ENCODE results near the gene JMJD8. TPM values are rescaled to one million over a fixed set of nuclear protein-coding genes. Genes with fewer than 3 reads are reported as not detected.
A peak's percentile ranks its signal among the peaks of the same experiment; 100 is the strongest.

The JMJD8 gene
- total and polyA plus RNA-seq, 10 of the 15 experiments (the other 5 are each of a cell fraction or from before 2014, with no cell fraction given): 1.00 to 50.4 (median 30.7) TPM

DNA sequence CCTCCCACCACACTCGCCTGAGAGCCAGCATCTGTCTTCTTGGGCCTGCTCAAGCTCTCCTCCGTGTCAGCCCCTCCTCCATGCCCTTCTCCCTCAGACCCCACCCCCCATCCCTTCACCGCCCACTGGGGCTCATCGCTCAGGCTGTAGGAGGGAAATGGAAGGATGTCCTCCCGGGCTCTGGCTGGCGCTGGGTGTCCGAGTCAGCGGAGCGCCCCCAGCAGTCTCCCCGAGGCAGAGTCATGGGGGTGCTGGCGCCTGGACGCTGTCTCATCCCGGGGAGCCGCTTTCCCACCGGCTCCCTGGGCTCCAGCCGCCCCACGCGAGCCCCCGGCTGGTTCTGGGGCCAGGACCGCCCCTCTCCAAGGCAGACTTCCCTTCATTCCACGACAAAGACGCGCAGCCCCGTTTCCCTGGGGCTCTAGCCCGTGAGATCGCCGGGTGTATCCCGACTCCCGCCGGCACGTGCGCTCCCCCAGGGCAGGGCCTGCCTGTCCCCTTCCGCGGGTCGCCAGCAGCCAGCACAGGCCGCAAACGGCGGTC is 36.4 kb upstream of the JMJD8 start:
- Histone ChIP-seq H3K36me3 (ENCODE audit: control insufficient read depth in 2 of 2, insufficient read depth in 2 of 2, low read length in 1 of 2) (no peaks in the 10 kb centered on the region), H4K20me1 (ENCODE audit: control insufficient read depth, insufficient read depth) (0 out of 2 replicates have a peak, but pooled peaks cover 2% of the 10 kb centered on the region), H2AFZ (ENCODE audit: control insufficient read depth, low read depth, low read length) (peak overlapping the region; percentile 92), H3K9me3 (replicated peaks; ENCODE audit: control insufficient read depth, insufficient read depth, low read length) (no peaks in the 10 kb centered on the region), H3K27me3 (replicated peaks in 1 of 2; ENCODE audit: control insufficient read depth in 2 of 2, insufficient read depth in 2 of 2, low read length in 1 of 2) (no peaks in the 10 kb centered on the region), H3K79me2 (ENCODE audit: control insufficient read depth, insufficient read depth, low read length) (no peaks in the 10 kb centered on the region; the same call in 1 of the 2 replicates), H3K4me2 (ENCODE audit: control insufficient read depth, insufficient read depth) (peak overlapping the region; percentile 69), H3K9ac (ENCODE audit: control insufficient read depth, insufficient read depth, low read length) (peak overlapping the region; percentile 91), H3K4me3 (peak overlapping the region; percentile 86), H3K27ac (ENCODE audit: control insufficient read depth, insufficient read depth) (peak overlapping the region; percentile 87), H3K4me1 (ENCODE audit: control insufficient read depth, insufficient read depth, low read length) (peaks cover 13% of the 10 kb centered on the region)
- ChIA-PET CTCF (interaction anchor here (0.7 to 2.5 kb wide), 12 partner anchors 9 to 68 kb away, joined by 3 to 16 read pairs (median 4); partner anchors contain the start of genes CHTF18, CIAO3, RPUSD1 and WDR24), RAD21 (ENCODE audit: unreplicated experiment) (interaction anchor here (0.8 to 2.4 kb wide), 6 partner anchors 8 to 67 kb away, joined by 3 to 10 read pairs (median 3); partner anchors contain the start of genes CHTF18, RPUSD1 and STUB1), POLR2A (interaction anchor here (0.5 to 2.5 kb wide), 8 partner anchors 8 to 372 kb away, joined by 3 to 29 read pairs (median 8); partner anchors contain the start of genes CHTF18, CIAO3 and RPUSD1), SMC1A (ENCODE audit: uncharacterized antibody, unreplicated experiment) (interaction anchor here (0.8 to 1.3 kb wide), 4 partner anchors 8 to 68 kb away, joined by 3 to 4 read pairs (median 3); partner anchors contain the start of genes CHTF18 and RPUSD1)
- DNase-seq (ENCODE audit: low read depth, low spot score) (no peak), FAIRE-seq (no peak), ATAC-seq (peak; percentile 61)
- in situ Hi-C loops (cut with MboI) (no loop called here), intact Hi-C loops (cut with micrococcal nuclease; ENCODE audit: unreplicated experiment) (loop anchor here (2.0 kb wide), 2 partner anchors 20 to 36 kb away; partner anchors contain the start of genes CIAO3 and JMJD8)
- BruUV-seq (replicated peaks): no TSS peak
- WGBS (ENCODE audit: insufficient coverage, insufficient replicate concordance, low lambda C conversion rate, missing lambda C conversion rate): under 1% methylated on average over 37 of the region's 38 CpGs
- TF ChIP-seq IKZF2 (IDR thresholded peaks at IDR 0.05) (peak; percentile 41 to 60; a peak in 1 of 4 replicates), SMAD5 (IDR thresholded peaks at IDR 0.05; ENCODE audit: low read depth) (no peak), BHLHE40 (IDR thresholded peaks at IDR 0.05; ENCODE audit: borderline replicate concordance in 1 of 2, low read depth in 2 of 2, low read length in 1 of 2) (peak; percentile 69 to 92; a peak in 3 of 4 replicates), CREB1 (IDR thresholded peaks at IDR 0.05; ENCODE audit: low read depth) (no peak), RUNX3 (IDR thresholded peaks at IDR 0.05; ENCODE audit: low read length) (no peak), TCF12 (IDR thresholded peaks at IDR 0.05; ENCODE audit: low read depth, low read length) (0 out of 2 replicates have a peak, but pooled peaks have one; percentile 45), CREM (IDR thresholded peaks at IDR 0.05; ENCODE audit: low read depth) (peak; percentile 32; the same call in 1 of the 2 replicates), TCF7 (IDR thresholded peaks at IDR 0.05; ENCODE audit: borderline replicate concordance) (no peak)
- TF ChIP-seq, protein P1, sequence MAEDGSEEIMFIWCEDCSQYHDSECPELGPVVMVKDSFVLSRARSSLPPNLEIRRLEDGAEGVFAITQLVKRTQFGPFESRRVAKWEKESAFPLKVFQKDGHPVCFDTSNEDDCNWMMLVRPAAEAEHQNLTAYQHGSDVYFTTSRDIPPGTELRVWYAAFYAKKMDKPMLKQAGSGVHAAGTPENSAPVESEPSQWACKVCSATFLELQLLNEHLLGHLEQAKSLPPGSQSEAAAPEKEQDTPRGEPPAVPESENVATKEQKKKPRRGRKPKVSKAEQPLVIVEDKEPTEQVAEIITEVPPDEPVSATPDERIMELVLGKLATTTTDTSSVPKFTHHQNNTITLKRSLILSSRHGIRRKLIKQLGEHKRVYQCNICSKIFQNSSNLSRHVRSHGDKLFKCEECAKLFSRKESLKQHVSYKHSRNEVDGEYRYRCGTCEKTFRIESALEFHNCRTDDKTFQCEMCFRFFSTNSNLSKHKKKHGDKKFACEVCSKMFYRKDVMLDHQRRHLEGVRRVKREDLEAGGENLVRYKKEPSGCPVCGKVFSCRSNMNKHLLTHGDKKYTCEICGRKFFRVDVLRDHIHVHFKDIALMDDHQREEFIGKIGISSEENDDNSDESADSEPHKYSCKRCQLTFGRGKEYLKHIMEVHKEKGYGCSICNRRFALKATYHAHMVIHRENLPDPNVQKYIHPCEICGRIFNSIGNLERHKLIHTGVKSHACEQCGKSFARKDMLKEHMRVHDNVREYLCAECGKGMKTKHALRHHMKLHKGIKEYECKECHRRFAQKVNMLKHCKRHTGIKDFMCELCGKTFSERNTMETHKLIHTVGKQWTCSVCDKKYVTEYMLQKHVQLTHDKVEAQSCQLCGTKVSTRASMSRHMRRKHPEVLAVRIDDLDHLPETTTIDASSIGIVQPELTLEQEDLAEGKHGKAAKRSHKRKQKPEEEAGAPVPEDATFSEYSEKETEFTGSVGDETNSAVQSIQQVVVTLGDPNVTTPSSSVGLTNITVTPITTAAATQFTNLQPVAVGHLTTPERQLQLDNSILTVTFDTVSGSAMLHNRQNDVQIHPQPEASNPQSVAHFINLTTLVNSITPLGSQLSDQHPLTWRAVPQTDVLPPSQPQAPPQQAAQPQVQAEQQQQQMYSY (CRISPR knock-in tag; IDR thresholded peaks at IDR 0.05): no peak
- TF ChIP-seq, protein P2, sequence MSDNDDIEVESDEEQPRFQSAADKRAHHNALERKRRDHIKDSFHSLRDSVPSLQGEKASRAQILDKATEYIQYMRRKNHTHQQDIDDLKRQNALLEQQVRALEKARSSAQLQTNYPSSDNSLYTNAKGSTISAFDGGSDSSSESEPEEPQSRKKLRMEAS (IDR thresholded peaks at IDR 0.05; ENCODE audit: low read depth, low read length): no peak
- TF ChIP-seq, protein P3, sequence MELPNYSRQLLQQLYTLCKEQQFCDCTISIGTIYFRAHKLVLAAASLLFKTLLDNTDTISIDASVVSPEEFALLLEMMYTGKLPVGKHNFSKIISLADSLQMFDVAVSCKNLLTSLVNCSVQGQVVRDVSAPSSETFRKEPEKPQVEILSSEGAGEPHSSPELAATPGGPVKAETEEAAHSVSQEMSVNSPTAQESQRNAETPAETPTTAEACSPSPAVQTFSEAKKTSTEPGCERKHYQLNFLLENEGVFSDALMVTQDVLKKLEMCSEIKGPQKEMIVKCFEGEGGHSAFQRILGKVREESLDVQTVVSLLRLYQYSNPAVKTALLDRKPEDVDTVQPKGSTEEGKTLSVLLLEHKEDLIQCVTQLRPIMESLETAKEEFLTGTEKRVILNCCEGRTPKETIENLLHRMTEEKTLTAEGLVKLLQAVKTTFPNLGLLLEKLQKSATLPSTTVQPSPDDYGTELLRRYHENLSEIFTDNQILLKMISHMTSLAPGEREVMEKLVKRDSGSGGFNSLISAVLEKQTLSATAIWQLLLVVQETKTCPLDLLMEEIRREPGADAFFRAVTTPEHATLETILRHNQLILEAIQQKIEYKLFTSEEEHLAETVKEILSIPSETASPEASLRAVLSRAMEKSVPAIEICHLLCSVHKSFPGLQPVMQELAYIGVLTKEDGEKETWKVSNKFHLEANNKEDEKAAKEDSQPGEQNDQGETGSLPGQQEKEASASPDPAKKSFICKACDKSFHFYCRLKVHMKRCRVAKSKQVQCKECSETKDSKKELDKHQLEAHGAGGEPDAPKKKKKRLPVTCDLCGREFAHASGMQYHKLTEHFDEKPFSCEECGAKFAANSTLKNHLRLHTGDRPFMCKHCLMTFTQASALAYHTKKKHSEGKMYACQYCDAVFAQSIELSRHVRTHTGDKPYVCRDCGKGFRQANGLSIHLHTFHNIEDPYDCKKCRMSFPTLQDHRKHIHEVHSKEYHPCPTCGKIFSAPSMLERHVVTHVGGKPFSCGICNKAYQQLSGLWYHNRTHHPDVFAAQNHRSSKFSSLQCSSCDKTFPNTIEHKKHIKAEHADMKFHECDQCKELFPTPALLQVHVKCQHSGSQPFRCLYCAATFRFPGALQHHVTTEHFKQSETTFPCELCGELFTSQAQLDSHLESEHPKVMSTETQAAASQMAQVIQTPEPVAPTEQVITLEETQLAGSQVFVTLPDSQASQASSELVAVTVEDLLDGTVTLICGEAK (IDR thresholded peaks at IDR 0.05; ENCODE audit: borderline replicate concordance): peak; percentile 63; the same call in 1 of the 2 replicates
- TF ChIP-seq, protein P4, sequence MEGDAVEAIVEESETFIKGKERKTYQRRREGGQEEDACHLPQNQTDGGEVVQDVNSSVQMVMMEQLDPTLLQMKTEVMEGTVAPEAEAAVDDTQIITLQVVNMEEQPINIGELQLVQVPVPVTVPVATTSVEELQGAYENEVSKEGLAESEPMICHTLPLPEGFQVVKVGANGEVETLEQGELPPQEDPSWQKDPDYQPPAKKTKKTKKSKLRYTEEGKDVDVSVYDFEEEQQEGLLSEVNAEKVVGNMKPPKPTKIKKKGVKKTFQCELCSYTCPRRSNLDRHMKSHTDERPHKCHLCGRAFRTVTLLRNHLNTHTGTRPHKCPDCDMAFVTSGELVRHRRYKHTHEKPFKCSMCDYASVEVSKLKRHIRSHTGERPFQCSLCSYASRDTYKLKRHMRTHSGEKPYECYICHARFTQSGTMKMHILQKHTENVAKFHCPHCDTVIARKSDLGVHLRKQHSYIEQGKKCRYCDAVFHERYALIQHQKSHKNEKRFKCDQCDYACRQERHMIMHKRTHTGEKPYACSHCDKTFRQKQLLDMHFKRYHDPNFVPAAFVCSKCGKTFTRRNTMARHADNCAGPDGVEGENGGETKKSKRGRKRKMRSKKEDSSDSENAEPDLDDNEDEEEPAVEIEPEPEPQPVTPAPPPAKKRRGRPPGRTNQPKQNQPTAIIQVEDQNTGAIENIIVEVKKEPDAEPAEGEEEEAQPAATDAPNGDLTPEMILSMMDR (IDR thresholded peaks at IDR 0.05 in 2 of 3, conservative IDR thresholded peaks at IDR 0.05 in 1 of 3; ENCODE audit: control insufficient read depth in 2 of 3, extremely low read depth in 1 of 3, insufficient read depth in 1 of 3, low read depth in 3 of 3, low read length in 3 of 3): peak; percentile 21 to 40 (median 22); a peak in 3 of 6 replicates
